NCI-H2227 treated with DMSO at 0.1 percent for 48 hours (cell line): ENCODE data around the gene OR12D3.
"Not testable (repeated sequence)": the region's sequence is repeated elsewhere in the genome, so short reads cannot be mapped to it uniquely, and the experiment has no call there.

ENCODE experiments used
- DNase-seq: peaks from one replicate; lab custom pipeline; 2025; lab: John Stamatoyannopoulos, UW

Gene OR12D3

GRCh38 chr6:29375191-29375590 lies at the start of gene OR12D3:
OR12D3 (minus strand) TSS chr6:29375291; CDS start chr6:29375287, 4 bp downstream.
- DNase-seq = no peak

- no peak for DNase-seq
Measured at GRCh38 chr6:29424575-29424974, 49.5 kb upstream of the OR12D3 start.

GRCh38 chr6:29424168-29424567 lies 49.1 kb upstream of the OR12D3 start:
- DNase-seq = no peak

- DNase-seq = no peak
Measured at GRCh38 chr6:29419516-29419915, 44.4 kb upstream of the OR12D3 start.

GRCh38 chr6:29414588-29414987 lies 39.5 kb upstream of the OR12D3 start, which contains the start of gene OR12D1:
OR12D1 (plus strand) TSS chr6:29414928.
- no peak for DNase-seq

GRCh38 chr6:29403801-29404200 lies 28.7 kb upstream of the OR12D3 start:
- DNase-seq = no peak

- DNase-seq = no peak
Measured at GRCh38 chr6:29399525-29399924, 24.4 kb upstream of the OR12D3 start.

- no peak for DNase-seq
Measured at GRCh38 chr6:29395331-29395730, 20.2 kb upstream of the OR12D3 start, which contains the start of gene OR12D2. OR12D2 (plus strand) TSS chr6:29395631; CDS start chr6:29396700, 1,069 bp downstream.

GRCh38 chr6:29388533-29388932 lies 13.4 kb upstream of the OR12D3 start:
- no peak for DNase-seq

GRCh38 chr6:29376003-29376402 lies 912 bp upstream of the OR12D3 start:
- DNase-seq = no peak

- no peak for DNase-seq
Measured at GRCh38 chr6:29368765-29369164, 6.3 kb downstream of the OR12D3 start, which contains the start of gene OR5V1. OR5V1 (minus strand) TSS chr6:29368865; CDS start chr6:29356195, 12,670 bp downstream.

- DNase-seq = no peak
Measured at GRCh38 chr6:29355603-29356002, 19.5 kb downstream of the OR12D3 start.

GRCh38 chr6:29354980-29355379 lies 20.1 kb downstream of the OR12D3 start:
- no peak for DNase-seq

- not testable (repeated sequence) for DNase-seq
Measured at GRCh38 chr6:29349348-29349747, 25.7 kb downstream of the OR12D3 start.

- DNase-seq = no peak
Measured at GRCh38 chr6:29345380-29345779, 29.7 kb downstream of the OR12D3 start.

GRCh38 chr6:29336269-29336668 lies 38.8 kb downstream of the OR12D3 start:
- no peak for DNase-seq

GRCh38 chr6:29332676-29333075 lies 42.4 kb downstream of the OR12D3 start:
- DNase-seq = no peak

GRCh38 chr6:29325777-29326176 lies 49.3 kb downstream of the OR12D3 start:
- no peak for DNase-seq
